ENCODE measurements around the gene NUB1. TPM values are rescaled to one million over a fixed set of nuclear protein-coding genes. Genes with fewer than 3 reads are reported as not detected.

NUB1 gene
- total RNA-seq, 2 experiments from 2014 or later, result 51.4 to 70.4 TPM

DNA sequence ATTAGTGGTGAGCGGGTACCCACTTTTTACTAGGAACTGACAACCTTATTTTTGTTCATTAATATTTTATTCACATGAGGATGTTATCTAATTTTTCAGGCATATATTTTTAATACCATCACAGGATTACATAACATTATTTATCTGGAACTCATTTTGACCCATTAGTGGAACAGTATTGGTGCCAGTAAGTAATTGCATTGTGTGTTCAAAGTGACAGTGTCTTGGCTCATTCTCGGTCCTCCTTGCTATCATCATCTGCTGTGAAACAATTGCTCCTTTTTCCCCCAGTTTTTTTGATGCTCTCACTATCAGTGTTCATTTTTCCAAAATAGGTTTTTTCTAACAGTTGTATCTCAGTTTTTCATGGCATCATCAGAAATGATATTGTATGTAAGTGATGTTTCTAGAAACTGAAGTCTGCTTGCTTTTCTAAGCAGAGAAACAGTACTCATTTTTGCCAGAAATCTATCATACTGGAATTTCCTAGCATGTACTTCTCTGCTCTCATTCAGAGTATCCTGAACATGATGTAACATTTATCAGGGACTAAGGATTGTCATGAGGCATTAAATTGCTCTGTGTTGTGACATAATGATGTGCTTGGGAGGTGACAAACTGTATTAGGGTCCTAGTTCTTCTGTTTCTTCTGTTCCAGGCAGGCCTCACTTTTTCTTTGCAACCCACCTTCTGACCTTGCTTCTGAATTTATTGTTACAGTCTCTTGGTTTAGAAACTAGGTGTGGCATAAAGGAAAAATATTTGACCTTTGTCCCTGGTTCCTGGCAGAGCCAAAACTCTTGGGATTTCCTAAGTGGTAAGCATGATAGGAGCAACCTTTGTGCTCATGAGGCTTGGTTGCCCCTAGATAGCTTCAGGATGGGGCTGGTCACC, 4.2 kb downstream of the NUB1 start:
- H3K4me3 Mint-ChIP-seq, result no peak overlapping the region
- ChIA-PET POLR2A (interaction anchor here (0.7 kb wide), 1 partner anchor 97 kb away, joined by 3 read pairs; no protein-coding TSS in a partner anchor), CTCF (interaction anchor here (0.6 to 3.5 kb wide), 5 partner anchors 30 to 102 kb away, joined by 3 to 15 read pairs (median 3); no protein-coding TSS in a partner anchor)
- H3K36me3 Mint-ChIP-seq (ENCODE audit: low read depth), result peaks cover 34% of the 10 kb centered on the region
- ATAC-seq (no peak), DNase-seq (no peak)
- H3K4me1 Mint-ChIP-seq, result peaks cover 50% of the 10 kb centered on the region
- H3K27ac Mint-ChIP-seq, result peak overlapping the region; percentile 91
- no peaks in the 10 kb centered on the region for H3K9me3 Mint-ChIP-seq (ENCODE audit: low read depth)
- intact Hi-C loops (cut with DNase I, micrococcal nuclease), result loop anchor here in 1 of 2 experiments (10.0 kb wide), 3 partner anchors 781 to 1089 kb away; partner anchors contain the start of genes GIMAP4, KMT2C and ZNF775
- no peaks in the 10 kb centered on the region for H3K27me3 Mint-ChIP-seq

- peaks cover 40% of the 10 kb centered on the region for H3K36me3 Mint-ChIP-seq (ENCODE audit: low read depth)
- peaks cover 56% of the 10 kb centered on the region for H3K4me1 Mint-ChIP-seq
- H3K27ac Mint-ChIP-seq, result peak overlapping the region; percentile 91
- no peaks in the 10 kb centered on the region for H3K27me3 Mint-ChIP-seq
- intact Hi-C loops (cut with DNase I, micrococcal nuclease), result loop anchor here in 1 of 2 experiments (10.0 kb wide), 3 partner anchors 782 to 1088 kb away; partner anchors contain the start of genes GIMAP4, KMT2C and ZNF775
- ATAC-seq, result no peak
- no peak for DNase-seq
- CTCF ChIA-PET, result interaction anchor here (0.6 to 1.2 kb wide), 3 partner anchors 31 to 102 kb away, joined by 3 read pairs; no protein-coding TSS in a partner anchor
- H3K9me3 Mint-ChIP-seq (ENCODE audit: low read depth), result no peaks in the 10 kb centered on the region
- no peak overlapping the region for H3K4me3 Mint-ChIP-seq
- POLR2A ChIA-PET, result no interaction called here
Measured at GRCh38 chr7:151346470-151346769, 4.8 kb downstream of the NUB1 start.

GRCh38 chr7:151347200-151347599, 5.6 kb downstream of the NUB1 start:
- peak overlapping the region; percentile 65 for H3K27ac Mint-ChIP-seq
- intact Hi-C loops (cut with DNase I, micrococcal nuclease), result loop anchor here in 1 of 2 experiments (10.0 kb wide), 3 partner anchors 782 to 1088 kb away; partner anchors contain the start of genes GIMAP4, KMT2C and ZNF775
- DNase-seq (no peak), ATAC-seq (no peak)
- POLR2A ChIA-PET, result no interaction called here
- no peak overlapping the region for H3K4me3 Mint-ChIP-seq
- H3K4me1 Mint-ChIP-seq, result peaks cover 63% of the 10 kb centered on the region
- CTCF ChIA-PET, result interaction anchor here (1.2 kb wide), 1 partner anchor 31 kb away, joined by 3 read pairs; no protein-coding TSS in a partner anchor
- peaks cover 47% of the 10 kb centered on the region for H3K36me3 Mint-ChIP-seq (ENCODE audit: low read depth)
- no peaks in the 10 kb centered on the region for H3K9me3 Mint-ChIP-seq (ENCODE audit: low read depth)
- H3K27me3 Mint-ChIP-seq, result no peaks in the 10 kb centered on the region

GRCh38 chr7:151348970-151349369, 7.4 kb downstream of the NUB1 start:
- Mint-ChIP-seq H3K9me3 (ENCODE audit: low read depth) (no peaks in the 10 kb centered on the region), H3K36me3 (ENCODE audit: low read depth) (peaks cover 49% of the 10 kb centered on the region), H3K4me1 (peaks cover 58% of the 10 kb centered on the region), H3K27me3 (no peaks in the 10 kb centered on the region), H3K27ac (peak overlapping the region; percentile 97), H3K4me3 (peak overlapping the region; percentile 66)
- intact Hi-C loops (cut with DNase I, micrococcal nuclease), result loop anchor here in 1 of 2 experiments (10.0 kb wide), 3 partner anchors 784 to 1086 kb away; partner anchors contain the start of genes GIMAP4, KMT2C and ZNF775
- DNase-seq (no peak), ATAC-seq (no peak)
- ChIA-PET POLR2A (no interaction called here), CTCF (interaction anchor here (0.7 to 7.8 kb wide), 6 partner anchors 8 to 270 kb away, joined by 3 to 152 read pairs (median 22); partner anchors contain the start of gene NUB1)

DNA sequence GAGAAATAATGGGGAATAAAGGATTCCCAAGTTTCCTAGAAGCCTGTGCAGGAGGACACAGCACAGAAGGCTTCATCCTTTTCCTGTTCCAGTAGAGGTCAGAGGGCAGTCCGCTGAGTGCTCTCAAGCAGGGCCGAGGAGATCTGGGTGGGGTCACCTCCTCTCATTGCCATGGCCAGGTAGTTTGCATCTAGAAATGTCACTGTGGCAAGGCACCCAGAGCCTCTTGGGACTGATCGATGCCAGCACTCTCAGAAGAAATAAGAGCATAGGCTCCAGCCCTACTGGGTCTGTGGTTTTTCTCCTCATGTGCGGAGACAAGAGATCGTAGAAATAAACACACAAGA, 7.9 kb downstream of the NUB1 start:
- CTCF ChIA-PET, result interaction anchor here (1.0 to 7.8 kb wide), 6 partner anchors 9 to 225 kb away, joined by 3 to 152 read pairs (median 30); partner anchors contain the start of gene NUB1
- H3K4me1 Mint-ChIP-seq, result peaks cover 58% of the 10 kb centered on the region
- POLR2A ChIA-PET, result interaction anchor here (1.0 kb wide), 1 partner anchor 8 kb away, joined by 3 read pairs; the partner anchor contains the start of gene NUB1
- H3K27ac Mint-ChIP-seq, result peak overlapping the region; percentile 97
- H3K36me3 Mint-ChIP-seq (ENCODE audit: low read depth), result peaks cover 49% of the 10 kb centered on the region
- H3K27me3 Mint-ChIP-seq, result no peaks in the 10 kb centered on the region
- intact Hi-C loops (cut with DNase I, micrococcal nuclease), result loop anchor here in 1 of 2 experiments (10.0 kb wide), 3 partner anchors 785 to 1085 kb away; partner anchors contain the start of genes GIMAP4, KMT2C and ZNF775
- peak overlapping the region; percentile 66 for H3K4me3 Mint-ChIP-seq
- no peaks in the 10 kb centered on the region for H3K9me3 Mint-ChIP-seq (ENCODE audit: low read depth)
- no peak for DNase-seq
- ATAC-seq, result peak; percentile 43

DNA sequence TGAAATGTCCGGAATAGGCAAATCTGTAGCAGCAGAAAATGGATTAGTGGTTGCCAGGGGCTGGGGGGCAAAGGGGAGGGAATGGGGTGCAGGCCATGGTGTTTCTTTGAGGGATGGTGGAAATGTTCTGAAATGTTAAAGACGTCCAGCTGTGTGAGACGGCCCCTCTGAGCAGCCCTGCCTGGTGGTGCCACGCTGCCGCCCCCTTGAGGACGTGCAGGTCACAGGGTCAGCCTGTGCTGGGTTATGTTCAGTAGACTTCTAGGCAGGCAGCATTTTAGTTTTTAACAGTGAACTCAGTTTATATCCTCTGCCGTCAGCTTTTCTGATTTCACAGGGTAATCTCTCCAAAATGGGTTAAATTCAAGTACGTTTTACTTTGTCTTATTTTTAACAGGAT, 9.4 kb downstream of the NUB1 start:
- H3K36me3 Mint-ChIP-seq (ENCODE audit: low read depth), result peaks cover 48% of the 10 kb centered on the region
- H3K4me3 Mint-ChIP-seq, result peak overlapping the region; percentile 66
- DNase-seq (peak; percentile 79), ATAC-seq (peak; percentile 34)
- H3K4me1 Mint-ChIP-seq, result peaks cover 48% of the 10 kb centered on the region
- H3K27me3 Mint-ChIP-seq, result no peaks in the 10 kb centered on the region
- intact Hi-C loops (cut with DNase I, micrococcal nuclease), result loop anchor here (2.0 to 5.0 kb wide), 6 partner anchors 96 to 406 kb away; partner anchors contain the start of genes ABCF2 (in 1 of the 2) and RHEB (in 1 of the 2)
- peak overlapping the region; percentile 95 for H3K27ac Mint-ChIP-seq
- no peaks in the 10 kb centered on the region for H3K9me3 Mint-ChIP-seq (ENCODE audit: low read depth)
- POLR2A ChIA-PET, result interaction anchor here (0.6 to 1.8 kb wide), 2 partner anchors 9 to 186 kb away, joined by 7 to 8 read pairs; partner anchors contain the start of gene NUB1
- CTCF ChIA-PET, result interaction anchor here (0.8 to 7.8 kb wide), 18 partner anchors 9 to 417 kb away, joined by 3 to 152 read pairs (median 4); partner anchors contain the start of gene NUB1

- peaks cover 40% of the 10 kb centered on the region for H3K4me1 Mint-ChIP-seq
- POLR2A ChIA-PET, result interaction anchor here (0.6 to 1.8 kb wide), 3 partner anchors 10 to 405 kb away, joined by 3 to 8 read pairs (median 3); partner anchors contain the start of gene NUB1
Measured at GRCh38 chr7:151351967-151352366, 10.4 kb downstream of the NUB1 start.

GRCh38 chr7:151352512-151352911, 10.9 kb downstream of the NUB1 start:
- Mint-ChIP-seq H3K9me3 (ENCODE audit: low read depth) (no peaks in the 10 kb centered on the region), H3K4me3 (no peak overlapping the region), H3K27ac (peak overlapping the region; percentile 95), H3K27me3 (no peaks in the 10 kb centered on the region), H3K4me1 (peaks cover 40% of the 10 kb centered on the region), H3K36me3 (ENCODE audit: low read depth) (peaks cover 46% of the 10 kb centered on the region)
- ATAC-seq (no peak), DNase-seq (no peak)
- ChIA-PET CTCF (interaction anchor here (0.6 to 7.8 kb wide), 24 partner anchors 8 to 1309 kb away, joined by 3 to 152 read pairs (median 4); partner anchors contain the start of gene NUB1), POLR2A (interaction anchor here (0.6 to 1.8 kb wide), 3 partner anchors 11 to 313 kb away, joined by 3 to 8 read pairs (median 4); partner anchors contain the start of gene NUB1)
- intact Hi-C loops (cut with DNase I, micrococcal nuclease), result loop anchor here (5.0 kb wide), 4 partner anchors 95 to 405 kb away; partner anchors contain the start of gene RHEB (in 1 of the 2)

More at GRCh38 chr7:151351967-151352366, 10.4 kb downstream of the NUB1 start:
- peak; percentile 50 for ATAC-seq
- H3K4me3 Mint-ChIP-seq, result peak overlapping the region; percentile 37
- H3K36me3 Mint-ChIP-seq (ENCODE audit: low read depth), result peaks cover 46% of the 10 kb centered on the region
- no peaks in the 10 kb centered on the region for H3K9me3 Mint-ChIP-seq (ENCODE audit: low read depth)
- H3K27me3 Mint-ChIP-seq, result no peaks in the 10 kb centered on the region
- DNase-seq, result peak; percentile 69
- CTCF ChIA-PET, result interaction anchor here (0.7 to 7.8 kb wide), 22 partner anchors 8 to 416 kb away, joined by 3 to 152 read pairs (median 5); partner anchors contain the start of gene NUB1
- intact Hi-C loops (cut with DNase I, micrococcal nuclease), result loop anchor here (2.0 to 5.0 kb wide), 6 partner anchors 95 to 405 kb away; partner anchors contain the start of genes ABCF2 (in 1 of the 2) and RHEB (in 1 of the 2)
- H3K27ac Mint-ChIP-seq, result peak overlapping the region; percentile 95

- ATAC-seq (no peak), DNase-seq (no peak)
- H3K36me3 Mint-ChIP-seq (ENCODE audit: low read depth), result peaks cover 48% of the 10 kb centered on the region
- H3K27me3 Mint-ChIP-seq, result no peaks in the 10 kb centered on the region
- H3K4me3 Mint-ChIP-seq, result no peak overlapping the region
- CTCF ChIA-PET, result interaction anchor here (0.9 to 1.3 kb wide), 4 partner anchors 9 to 118 kb away, joined by 3 read pairs; no protein-coding TSS in a partner anchor
- POLR2A ChIA-PET, result no interaction called here
- no peaks in the 10 kb centered on the region for H3K9me3 Mint-ChIP-seq (ENCODE audit: low read depth)
- H3K27ac Mint-ChIP-seq, result no peak overlapping the region
- H3K4me1 Mint-ChIP-seq, result peaks cover 2% of the 10 kb centered on the region
- intact Hi-C loops (cut with DNase I, micrococcal nuclease), result loop anchor here in 1 of 2 experiments (10.0 kb wide), 1 partner anchor 393 kb away; no protein-coding TSS in a partner anchor
Measured at GRCh38 chr7:151361193-151361959, 19.8 kb downstream of the NUB1 start.

GRCh38 chr7:151363182-151363581, 21.6 kb downstream of the NUB1 start:
- DNase-seq, result no peak
- ChIA-PET POLR2A (no interaction called here), CTCF (interaction anchor here (0.6 to 1.9 kb wide), 4 partner anchors 9 to 207 kb away, joined by 3 to 4 read pairs (median 3); partner anchors contain the start of gene ABCF2)
- ATAC-seq, result no peak
- H3K27me3 Mint-ChIP-seq, result no peaks in the 10 kb centered on the region
- intact Hi-C loops (cut with DNase I, micrococcal nuclease), result loop anchor here in 1 of 2 experiments (10.0 kb wide), 1 partner anchor 392 kb away; no protein-coding TSS in a partner anchor
- H3K4me1 Mint-ChIP-seq, result peaks cover 7% of the 10 kb centered on the region
- H3K36me3 Mint-ChIP-seq (ENCODE audit: low read depth), result peaks cover 41% of the 10 kb centered on the region
- H3K9me3 Mint-ChIP-seq (ENCODE audit: low read depth), result no peaks in the 10 kb centered on the region
- no peak overlapping the region for H3K27ac Mint-ChIP-seq
- H3K4me3 Mint-ChIP-seq, result no peak overlapping the region

Data from activated CD4-positive, alpha-beta T cell treated with anti-CD3 and anti-CD28 coated beads for 36 hours (primary cell).